ENCODE data around the gene ZNF710.

Gene ZNF710

GRCh38 chr15:90079619-90080457 lies 78.7 kb downstream of the ZNF710 start:
- no peak for DNase-seq (ENCODE audit: low read depth in 2 of 2)

- no peak for DNase-seq (ENCODE audit: low read depth in 2 of 2)
Measured at GRCh38 chr15:90080458-90080755, 79.3 kb downstream of the ZNF710 start.

GRCh38 chr15:90080818-90081393 lies 79.8 kb downstream of the ZNF710 start:
- DNase-seq (ENCODE audit: low read depth in 2 of 2), result no peak

GRCh38 chr15:90082140-90082715 lies 81.1 kb downstream of the ZNF710 start:
- no peak for DNase-seq (ENCODE audit: low read depth in 2 of 2)

DNA sequence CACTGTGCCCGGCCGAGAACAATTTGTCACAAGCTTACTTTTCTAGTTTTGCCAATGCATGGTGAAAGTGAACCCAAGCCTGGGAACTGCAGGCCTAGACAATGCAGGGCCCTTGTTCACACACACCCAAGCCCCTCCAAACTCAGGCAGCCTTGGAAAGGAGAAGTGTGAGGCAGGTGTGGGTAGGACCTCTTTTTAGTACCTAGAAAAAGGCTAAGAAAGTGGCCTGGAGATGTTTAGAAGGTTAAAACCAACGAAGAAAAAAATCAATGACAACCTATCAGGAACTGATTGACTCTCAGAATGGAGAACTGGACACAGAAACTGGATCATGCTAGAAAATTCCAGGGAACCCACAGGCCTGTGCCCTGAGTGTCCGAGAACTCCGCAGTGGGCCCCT lies 82.3 kb downstream of the ZNF710 start:
- DNase-seq (ENCODE audit: low read depth in 2 of 2), result no peak

DNA sequence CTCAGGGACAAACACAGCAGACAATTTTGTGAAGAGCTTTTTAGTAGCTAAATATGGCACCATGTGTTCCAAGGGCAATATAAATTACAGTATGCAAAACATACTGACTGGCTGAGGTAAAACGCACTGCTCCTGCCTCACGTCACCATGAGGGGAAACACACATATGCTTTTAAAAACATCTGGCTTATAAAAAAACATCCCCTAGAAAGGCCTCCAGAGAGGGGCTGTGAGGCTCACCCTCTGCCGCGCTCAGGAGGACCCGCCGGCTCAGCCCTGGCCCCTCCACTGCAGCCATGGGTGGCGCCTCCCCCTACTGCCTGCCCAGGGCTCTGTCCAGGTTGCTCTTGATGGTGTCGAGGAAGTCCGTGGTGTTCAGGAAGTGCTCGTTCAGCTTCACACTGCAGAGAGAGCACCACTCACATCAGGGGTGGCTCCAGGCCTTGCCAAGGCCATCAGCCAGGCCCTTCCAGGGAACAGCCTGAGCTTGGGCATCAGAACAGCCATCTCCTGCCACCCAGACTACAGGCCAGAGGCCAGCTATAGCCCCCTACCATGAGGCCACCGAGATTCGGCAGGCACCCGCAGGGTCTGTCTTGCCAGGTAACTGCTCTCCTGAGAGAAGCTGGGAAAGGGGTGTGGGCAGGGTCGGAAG lies 83.0 kb downstream of the ZNF710 start:
- no peak for DNase-seq (ENCODE audit: low read depth in 2 of 2)

DNA sequence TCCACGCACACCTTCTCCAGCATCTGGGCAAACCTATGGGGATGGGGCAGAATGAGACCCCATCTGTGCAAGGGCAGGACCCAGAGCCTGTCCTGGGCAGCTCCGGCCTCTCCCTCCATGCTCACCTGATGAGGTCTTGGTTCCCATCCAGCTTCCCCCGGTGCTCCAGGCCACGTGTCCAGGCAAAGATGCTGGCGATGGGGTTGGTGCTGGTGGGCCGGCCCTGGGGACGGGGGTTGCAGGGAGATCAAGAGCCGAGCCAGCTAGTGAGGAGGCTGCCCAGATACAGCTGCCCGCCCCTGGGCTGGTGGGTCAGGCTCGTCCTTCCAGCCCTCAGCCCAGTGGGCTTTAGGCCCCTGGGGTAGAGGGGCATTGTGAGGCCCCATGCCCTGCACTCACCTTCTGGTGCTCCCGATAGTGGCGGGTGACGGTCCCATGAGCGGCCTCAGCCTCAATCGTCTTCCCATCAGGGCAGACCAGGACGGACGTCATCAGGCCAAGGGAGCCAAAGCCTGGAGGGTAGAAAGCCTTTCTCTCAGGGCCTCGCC lies 83.8 kb downstream of the ZNF710 start:
- no peak for DNase-seq (ENCODE audit: low read depth in 2 of 2)

DNA sequence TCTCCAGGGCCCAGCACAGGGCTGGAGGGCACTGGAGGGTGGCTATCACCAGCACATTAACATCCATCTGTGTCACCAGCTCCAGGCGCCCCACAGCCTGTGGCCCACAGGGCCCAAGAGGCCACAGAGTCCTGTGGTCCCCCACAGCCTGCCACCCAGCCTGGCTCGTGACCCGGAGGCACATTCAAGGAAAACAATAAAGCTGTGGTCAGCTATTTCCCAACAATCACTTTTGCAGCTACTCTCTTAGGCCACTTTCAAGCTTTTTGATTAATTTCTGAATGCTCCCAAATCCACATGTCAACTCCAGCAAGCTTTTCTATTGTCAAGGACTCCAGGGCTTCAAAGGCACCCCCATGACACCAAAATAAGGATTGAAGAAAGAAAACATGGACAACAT lies 84.4 kb downstream of the ZNF710 start:
- no peak for DNase-seq (ENCODE audit: low read depth in 2 of 2)

DNA sequence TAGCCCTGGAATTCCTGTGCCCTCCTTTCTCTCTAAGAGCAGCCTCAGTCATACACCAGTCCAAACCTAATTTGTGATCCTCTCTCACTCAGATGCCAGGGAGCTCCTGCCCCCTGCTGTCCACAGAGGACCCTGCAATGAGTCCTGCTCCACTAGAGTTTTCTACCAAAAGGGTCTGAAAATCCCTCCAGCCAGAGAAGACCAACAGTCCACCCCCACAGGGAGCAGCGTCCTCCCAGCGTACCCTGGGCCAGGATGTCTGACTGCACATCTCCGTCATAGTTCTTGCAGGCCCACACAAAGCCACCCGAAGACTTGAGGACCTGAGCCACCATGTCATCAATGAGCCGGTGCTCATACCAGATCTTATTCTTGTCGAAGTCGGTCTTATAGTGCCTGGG lies 85.7 kb downstream of the ZNF710 start:
- peak in 1 of 2 donors; percentile 47 for DNase-seq (ENCODE audit: low read depth in 2 of 2)

DNA sequence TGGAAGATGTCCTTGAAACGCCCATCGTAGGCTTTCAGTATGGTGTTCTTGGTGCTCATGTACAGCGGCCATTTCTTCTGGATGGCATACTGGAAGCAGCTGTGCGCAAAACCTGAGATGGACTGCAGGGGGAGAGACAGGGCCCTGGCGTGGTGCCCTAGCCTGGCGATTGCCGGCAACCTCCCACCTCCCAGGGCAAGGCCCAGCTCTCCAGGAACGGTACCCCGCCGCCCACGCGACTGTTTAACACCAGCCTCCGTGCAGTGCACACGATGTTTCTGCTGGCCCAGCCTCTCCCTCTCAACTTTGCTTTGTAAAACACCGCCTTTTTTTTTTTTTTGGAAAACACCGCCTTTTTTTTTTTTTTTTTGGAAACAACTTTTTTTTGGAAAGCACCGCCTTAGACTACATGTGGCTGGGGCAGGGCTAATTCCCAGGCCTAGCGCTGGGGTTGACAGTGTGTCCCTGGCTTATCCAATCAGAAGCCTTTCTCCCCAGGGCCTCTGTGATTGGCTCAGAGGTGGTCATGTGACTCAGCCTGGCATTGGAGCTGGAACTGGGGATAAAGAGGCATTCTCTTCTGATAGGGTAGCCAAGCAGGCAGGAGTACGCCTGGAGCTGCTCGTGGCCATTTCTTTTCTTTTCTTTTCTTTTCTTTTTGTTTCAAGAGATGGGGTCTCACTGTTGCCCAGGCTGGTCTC lies 86.5 kb downstream of the ZNF710 start:
- DNase-seq (ENCODE audit: low read depth in 2 of 2), result no peak

- no peak for DNase-seq (ENCODE audit: low read depth in 2 of 2)
Measured at GRCh38 chr15:90090226-90090848, 89.2 kb downstream of the ZNF710 start.

GRCh38 chr15:90091156-90091931 lies 90.2 kb downstream of the ZNF710 start:
- no peak for DNase-seq (ENCODE audit: low read depth in 2 of 2)

DNA sequence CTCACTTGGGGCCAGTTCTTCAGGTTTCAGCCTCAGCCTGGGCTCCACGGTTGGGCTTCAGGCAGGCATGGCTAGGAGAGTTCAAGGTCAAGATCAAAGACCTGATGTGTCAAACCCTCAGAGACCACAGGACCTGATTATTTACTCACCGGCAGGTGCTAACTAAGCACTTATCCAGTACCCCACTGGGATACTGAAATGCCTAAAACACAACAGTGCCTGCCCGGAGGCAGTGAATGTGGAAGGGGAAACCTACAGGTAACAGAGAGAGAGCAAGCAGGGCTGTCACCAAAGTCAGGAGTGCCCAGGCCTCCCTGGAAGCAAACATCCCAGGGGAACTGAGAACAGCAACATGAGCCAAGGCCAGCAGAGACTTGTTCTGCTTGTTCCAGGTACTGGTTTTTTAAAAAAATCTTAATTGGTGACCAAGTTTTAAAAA lies 94.4 kb downstream of the ZNF710 start:
- DNase-seq (ENCODE audit: low read depth in 2 of 2), result no peak

DNA sequence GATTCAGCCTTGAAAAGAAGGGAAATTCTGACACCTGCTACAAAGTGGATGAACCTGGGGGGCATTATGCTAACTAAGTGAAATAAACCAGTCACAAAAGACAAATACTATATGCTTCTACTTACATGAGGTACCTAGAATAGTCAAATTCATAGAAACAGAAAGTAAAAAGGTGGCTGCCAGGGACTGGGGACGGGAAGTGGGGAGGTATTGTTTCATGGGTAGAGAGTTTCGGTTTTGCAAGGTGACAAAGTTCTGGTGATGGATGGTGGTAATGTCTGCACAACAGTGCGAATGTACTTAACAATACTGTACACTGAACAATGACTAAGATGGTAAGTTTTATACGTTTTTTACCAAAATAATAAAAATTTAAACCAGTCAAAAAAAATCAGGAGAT lies 96.4 kb downstream of the ZNF710 start:
- DNase-seq (ENCODE audit: low read depth in 2 of 2), result peak in 1 of 2 donors; percentile 53

DNA sequence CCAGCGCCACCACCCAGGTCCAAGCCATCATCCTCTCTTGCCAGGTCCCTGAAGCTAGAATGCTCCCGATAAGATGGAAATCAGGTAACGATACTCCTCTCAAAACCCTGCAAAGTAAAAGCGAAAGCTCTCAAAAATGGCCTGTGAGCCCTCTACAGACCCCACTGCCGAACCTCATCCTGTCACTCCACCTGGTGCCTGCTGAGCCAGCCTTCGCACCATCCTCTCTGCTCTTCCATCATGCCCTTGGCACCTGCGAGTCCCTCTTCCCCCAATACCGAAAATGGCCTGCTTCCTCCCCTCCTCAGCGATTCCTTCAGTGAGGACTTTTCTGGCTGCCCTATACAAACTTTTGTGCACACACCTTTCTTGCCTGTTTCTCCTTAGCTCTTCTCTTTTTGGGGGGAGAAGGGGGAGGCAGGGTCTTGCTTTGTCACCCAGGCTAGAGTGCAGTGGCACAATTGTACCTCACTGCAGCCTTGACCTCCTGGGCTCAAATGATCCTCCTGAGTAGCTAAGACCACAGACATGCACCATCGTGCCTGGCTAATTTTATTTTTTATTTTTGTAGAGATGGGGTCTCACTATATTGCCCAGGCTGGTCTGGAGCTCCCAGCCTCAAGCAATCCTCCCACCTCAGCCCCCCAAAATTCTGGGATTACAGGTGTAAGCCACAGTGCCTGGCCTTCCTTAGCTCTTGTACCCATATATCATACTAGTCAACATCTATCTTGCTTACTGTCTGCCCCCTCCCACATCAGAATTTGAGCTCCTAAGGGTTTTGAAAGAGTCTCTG lies 98.1 kb downstream of the ZNF710 start:
- peak in 1 of 2 donors; percentile 23 for DNase-seq (ENCODE audit: low read depth in 2 of 2)

- no peak for DNase-seq (ENCODE audit: low read depth in 2 of 2)
Measured at GRCh38 chr15:90099868-90100831, 99.0 kb downstream of the ZNF710 start.

DNA sequence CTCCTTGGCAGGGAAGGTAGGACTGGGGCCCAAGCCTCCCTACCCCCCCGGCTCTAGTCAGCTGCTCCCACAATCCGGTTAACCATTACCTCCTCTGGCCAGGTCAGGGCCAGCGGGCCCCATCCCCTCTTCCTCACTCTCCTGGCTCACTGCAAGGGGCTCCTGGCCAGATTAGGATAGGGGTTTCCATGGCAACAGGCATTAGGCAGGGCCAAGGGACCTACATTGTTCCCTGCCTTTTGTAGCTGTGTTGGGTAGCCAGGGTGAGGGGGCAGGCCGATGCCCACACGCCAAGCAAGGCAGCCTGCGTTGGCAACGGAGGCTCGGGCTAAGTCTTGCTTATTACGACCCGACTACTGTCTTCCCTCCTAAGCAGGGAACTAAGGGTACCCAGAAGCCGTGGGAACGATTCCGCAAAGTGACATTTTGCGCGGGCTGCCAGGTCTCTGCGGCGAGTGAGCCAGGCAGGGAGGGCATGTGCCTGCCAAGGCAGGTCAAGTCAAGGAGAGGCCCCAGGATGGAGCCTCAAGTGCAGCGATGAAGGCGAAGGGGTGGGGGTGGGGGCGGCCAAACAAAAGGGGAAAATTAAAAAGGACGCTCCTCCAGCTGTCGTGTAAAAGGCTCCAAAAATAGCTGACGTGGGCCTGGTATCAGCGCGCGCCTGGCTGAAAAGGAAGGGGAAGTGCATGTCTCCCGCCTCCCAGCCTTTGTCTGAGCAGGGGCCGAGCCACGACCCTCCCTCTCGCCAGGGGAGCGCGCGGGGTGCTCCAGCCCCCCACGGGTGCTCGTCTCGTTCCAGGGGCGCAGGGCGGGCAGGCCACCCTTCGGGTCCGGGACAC lies 100.2 kb downstream of the ZNF710 start:
- peak in 1 of 2 donors; percentile 21 for DNase-seq (ENCODE audit: low read depth in 2 of 2)
